Esophagus muscularis mucosa (tissue), 4 donors: ENCODE measurements around the gene EMP1. TPM values are rescaled to one million over a fixed set of nuclear protein-coding genes. Genes with fewer than 3 reads are reported as not detected.

Experiments used
- DNase-seq: peaks from one replicate; pipeline ENCODE4 v3.0.0-alpha.2; 2017; ENCODE audit errors: extremely low spot score
- H3K27ac ChIP-seq, 4 donors: fragments of 200-600 bp; sonication (generic); replicated peaks in 1 of 4; 1 replicate in 3 of 4; 2 replicates in 1 of 4; pipeline ENCODE4 v1.5.1; 2016 to 2019; ENCODE audit warnings: mild to moderate bottlenecking in 1 of 4
- H3K27me3 ChIP-seq, 4 donors: fragments of 200-600 bp; sonication (generic); one replicate each; pipeline versions ENCODE4 v1.5.1 to v1.6.0; 2016 to 2019
- H3K36me3 ChIP-seq, 4 donors: fragments of 200-600 bp; sonication (generic); one replicate each; pipeline ENCODE4 v1.5.1; 2016 to 2019
- H3K4me1 ChIP-seq, 4 donors: fragments of 200-600 bp; sonication (generic); one replicate each; pipeline ENCODE4 v1.5.1; 2016 to 2019
- H3K4me3 ChIP-seq, 4 donors: fragments of 200-600 bp; sonication (generic); 1 replicate in 2 of 4; 2 replicates in 2 of 4; pipeline ENCODE4 v1.5.1; 2016 to 2019; ENCODE audit warnings: mild to moderate bottlenecking in 4 of 4, moderate library complexity in 1 of 4
- H3K9me3 ChIP-seq, 4 donors: fragments of 200-600 bp; sonication (generic); 1 replicate in 3 of 4; 2 replicates in 1 of 4; pipeline ENCODE4 v1.5.1; 2016 to 2019
- EP300 ChIP-seq: sonication (generic); formaldehyde crosslinking; IDR thresholded peaks from one replicate; pipeline ENCODE4 v1.6.1; 2017; ENCODE audit warnings: antibody characterized with exemption
- POLR2A ChIP-seq: fragments of 450-650 bp; IDR thresholded peaks from one replicate; pipeline ENCODE4 v1.6.1; 2017; ENCODE audit warnings: antibody characterized with exemption, moderate library complexity, mild to moderate bottlenecking, low read depth
- POLR2AphosphoS5 ChIP-seq, 2 donors: sonication (generic); formaldehyde crosslinking; IDR thresholded peaks; one replicate each; pipeline ENCODE4 v1.6.1; 2017; ENCODE audit warnings: antibody characterized with exemption in 2 of 2
- WGBS: methylation state at CpG from one replicate; pipeline ENCODE4 v1.1.5; 2018; 5-methylcytosine and 5-hydroxymethylcytosine counted together
- intact Hi-C: fragments of 100-400 bp; cut with DNase I; formaldehyde crosslinking; loops from one replicate; pipeline ENCODE4 v1.15.1; 2023
- total RNA-seq, 4 donors: library from RNA; depleted of rRNA; stranded (reverse); fragments of >200 nt; gene quantifications; one replicate each; pipeline versions ENCODE4 v1.1.0 to v1.2.1, GENCODE V29; 2016
- TF ChIP-seq, protein P1 (sequence below), 3 experiments: fragments of 200-600 bp in 2 of 3; fragments of 450-650 bp in 1 of 3; sonication (generic) in 2 of 3; IDR thresholded peaks; one replicate each; pipeline ENCODE4 v1.5.1; 2017 to 2019; ENCODE audit warnings: antibody characterized with exemption in 3 of 3, mild to moderate bottlenecking in 2 of 3, moderate library complexity in 1 of 3

The EMP1 gene
- total RNA-seq, 4 donors from 2014 or later, result 42.8 to 425 (median 63.0) TPM

DNA sequence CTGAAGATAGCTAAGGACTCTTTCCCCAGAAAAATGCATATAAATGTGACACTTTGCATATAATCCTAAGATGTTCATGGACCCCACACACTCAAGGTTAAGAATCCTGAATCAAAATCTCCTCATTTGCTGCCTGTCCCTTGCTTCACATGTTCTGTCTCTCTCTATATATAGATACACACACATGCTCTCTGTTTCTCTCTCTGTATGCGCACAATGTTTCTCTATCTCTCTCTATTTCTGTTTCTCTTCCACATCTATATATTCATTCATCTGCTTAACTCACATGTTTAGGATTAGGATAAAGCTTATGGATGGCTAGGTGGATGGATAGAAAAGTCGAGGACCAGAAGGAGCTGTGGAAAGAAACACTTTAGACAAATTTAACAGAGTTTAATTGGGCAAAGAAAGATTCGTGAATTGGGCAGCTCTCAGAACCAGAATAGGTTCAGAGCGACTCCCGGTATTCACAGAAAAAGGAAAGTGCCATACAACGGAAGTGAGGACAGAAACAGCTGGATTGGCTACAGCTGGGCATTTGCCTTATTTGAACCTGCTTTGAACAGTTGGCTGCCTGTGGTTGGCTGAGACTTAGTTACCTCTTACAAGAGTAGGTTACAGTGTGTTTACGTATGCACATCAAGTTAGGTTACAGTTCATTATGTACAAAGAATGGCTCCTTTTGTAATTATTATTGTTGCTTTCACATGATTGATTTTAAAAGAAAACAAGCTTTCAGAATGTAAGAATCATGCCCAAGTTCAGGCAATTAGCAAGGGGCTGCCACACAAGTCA lies 57.6 kb downstream of the EMP1 start:
- intact Hi-C loops, result no loop called here
- TF ChIP-seq EP300 (no peak), POLR2A (no peak)
- TF ChIP-seq, protein P1, sequence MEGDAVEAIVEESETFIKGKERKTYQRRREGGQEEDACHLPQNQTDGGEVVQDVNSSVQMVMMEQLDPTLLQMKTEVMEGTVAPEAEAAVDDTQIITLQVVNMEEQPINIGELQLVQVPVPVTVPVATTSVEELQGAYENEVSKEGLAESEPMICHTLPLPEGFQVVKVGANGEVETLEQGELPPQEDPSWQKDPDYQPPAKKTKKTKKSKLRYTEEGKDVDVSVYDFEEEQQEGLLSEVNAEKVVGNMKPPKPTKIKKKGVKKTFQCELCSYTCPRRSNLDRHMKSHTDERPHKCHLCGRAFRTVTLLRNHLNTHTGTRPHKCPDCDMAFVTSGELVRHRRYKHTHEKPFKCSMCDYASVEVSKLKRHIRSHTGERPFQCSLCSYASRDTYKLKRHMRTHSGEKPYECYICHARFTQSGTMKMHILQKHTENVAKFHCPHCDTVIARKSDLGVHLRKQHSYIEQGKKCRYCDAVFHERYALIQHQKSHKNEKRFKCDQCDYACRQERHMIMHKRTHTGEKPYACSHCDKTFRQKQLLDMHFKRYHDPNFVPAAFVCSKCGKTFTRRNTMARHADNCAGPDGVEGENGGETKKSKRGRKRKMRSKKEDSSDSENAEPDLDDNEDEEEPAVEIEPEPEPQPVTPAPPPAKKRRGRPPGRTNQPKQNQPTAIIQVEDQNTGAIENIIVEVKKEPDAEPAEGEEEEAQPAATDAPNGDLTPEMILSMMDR (IDR thresholded peaks at IDR 0.05), result no peak
- Histone ChIP-seq H3K9me3 (no peaks in the 10 kb centered on the region), H3K36me3 (no peaks in the 10 kb centered on the region), H3K4me3 (no peak overlapping the region), H3K4me1 (peaks cover 4 to 11% (median 8%) of the 10 kb centered on the region in 4 donors), H3K27ac (no peak overlapping the region), H3K27me3 (no peaks in the 10 kb centered on the region)
- 77% methylated on average over 7 of the region's 7 CpGs for WGBS
- no peak for DNase-seq

DNA sequence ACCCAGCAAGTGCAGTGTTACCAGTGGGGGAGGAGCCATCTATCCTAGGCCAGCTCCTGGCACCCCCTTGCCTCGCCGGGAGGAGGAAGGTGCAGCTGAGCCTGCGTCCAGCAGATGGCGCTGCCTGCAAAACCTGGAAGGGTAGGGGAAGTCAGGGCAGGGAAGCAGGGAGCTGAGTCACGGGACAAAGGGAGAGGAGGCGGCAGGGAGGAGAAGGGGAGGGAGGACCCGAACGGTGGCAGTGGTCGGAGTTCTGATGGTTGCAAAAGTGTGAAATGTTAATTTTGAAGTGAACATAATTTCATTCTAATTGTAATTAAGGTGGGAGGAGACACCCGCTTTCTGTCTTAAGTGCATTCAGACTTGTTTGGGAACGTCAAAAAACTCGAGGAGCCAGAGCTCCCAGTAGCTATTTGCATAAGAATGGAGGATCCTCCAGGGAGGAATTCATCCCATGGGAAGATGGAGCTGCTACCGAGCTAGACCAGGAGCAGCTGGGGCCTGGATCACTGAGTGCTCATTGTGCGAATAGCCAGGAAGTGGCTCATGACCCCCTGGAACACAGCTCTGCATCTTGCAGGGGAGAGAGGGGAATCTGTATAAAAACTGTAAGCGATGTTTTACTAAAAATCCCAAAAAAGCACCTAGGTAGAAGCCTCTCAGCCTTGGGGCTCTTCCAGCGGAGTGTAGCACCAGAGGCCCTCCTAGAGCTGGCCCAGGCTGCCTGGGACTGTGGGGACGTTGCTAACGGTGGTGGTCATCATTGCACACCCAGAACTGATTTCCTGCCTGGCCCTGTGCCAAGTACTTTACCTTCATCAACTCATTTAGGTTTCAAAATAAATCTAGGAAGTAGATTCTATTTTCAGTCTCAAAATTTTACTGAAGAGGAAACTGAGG lies 59.5 kb downstream of the EMP1 start:
- peaks cover 4 to 11% (median 8%) of the 10 kb centered on the region in 4 donors for H3K4me1 ChIP-seq
- no peaks in the 10 kb centered on the region for H3K36me3 ChIP-seq
- H3K27ac ChIP-seq, result no peak overlapping the region
- H3K4me3 ChIP-seq, result peak overlapping the region; percentile 42 to 52 (median 46)
- DNase-seq, result peak; percentile 97
- no peaks in the 10 kb centered on the region for H3K27me3 ChIP-seq
- intact Hi-C loops, result loop anchor here (5.0 kb wide), 1 partner anchor 406 kb away; no protein-coding TSS in a partner anchor
- 21% methylated on average over 18 of the region's 18 CpGs for WGBS
- no peaks in the 10 kb centered on the region for H3K9me3 ChIP-seq
- TF ChIP-seq POLR2A (no peak), POLR2AphosphoS5 (IDR thresholded peaks at IDR 0.05) (peak in 1 of 2 donors; percentile 86), EP300 (no peak)
- TF ChIP-seq, protein P1 (IDR thresholded peaks at IDR 0.05), result peak in 2 of 3 experiments; percentile 92 to 97

- H3K4me1 ChIP-seq, result peaks cover 4 to 11% (median 8%) of the 10 kb centered on the region in 4 donors
- WGBS, result 98% methylated on average over 4 of the region's 4 CpGs
- no peak for DNase-seq
- no peak for TF ChIP-seq POLR2A
- TF ChIP-seq, protein P1 (IDR thresholded peaks at IDR 0.05), result no peak
- TF ChIP-seq EP300, result no peak
- TF ChIP-seq POLR2AphosphoS5 (IDR thresholded peaks at IDR 0.05), result no peak
- no peak overlapping the region for H3K4me3 ChIP-seq
- H3K27me3 ChIP-seq, result no peaks in the 10 kb centered on the region
- H3K9me3 ChIP-seq, result no peaks in the 10 kb centered on the region
- H3K36me3 ChIP-seq, result no peaks in the 10 kb centered on the region
- intact Hi-C loops, result loop anchor here (5.0 kb wide), 1 partner anchor 406 kb away; no protein-coding TSS in a partner anchor
- H3K27ac ChIP-seq, result no peak overlapping the region
Measured at GRCh38 chr12:13256692-13257045, 60.1 kb downstream of the EMP1 start.

DNA sequence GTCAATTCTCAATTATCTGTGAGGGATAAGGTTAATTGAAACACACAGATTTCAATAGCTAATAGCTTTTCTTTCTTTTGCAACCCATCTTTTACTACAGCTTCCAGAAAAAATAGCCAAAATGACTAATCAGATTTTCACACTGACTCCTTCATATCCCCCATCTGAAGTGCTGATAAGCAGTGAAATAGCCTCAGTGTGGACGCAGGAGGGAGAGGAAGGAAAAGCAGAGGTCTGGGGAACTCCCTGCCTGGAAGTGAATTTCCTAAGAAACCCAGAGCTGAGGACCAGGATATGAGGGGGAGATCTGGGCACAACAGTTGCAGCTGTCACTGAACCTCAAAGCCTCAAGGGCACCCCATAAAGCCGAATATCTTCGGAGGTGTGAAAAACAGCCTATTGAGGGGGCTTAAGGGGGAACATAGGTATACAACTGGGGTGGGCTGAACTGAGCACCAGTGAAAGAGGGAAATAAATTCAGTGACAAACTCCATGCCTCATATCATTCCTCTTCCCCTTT lies 60.9 kb downstream of the EMP1 start:
- DNase-seq, result no peak
- 65% methylated on average over 3 of the region's 3 CpGs for WGBS
- Histone ChIP-seq H3K9me3 (no peaks in the 10 kb centered on the region), H3K36me3 (no peaks in the 10 kb centered on the region), H3K4me3 (no peak overlapping the region), H3K27me3 (no peaks in the 10 kb centered on the region), H3K4me1 (peaks cover 4 to 11% (median 8%) of the 10 kb centered on the region in 4 donors), H3K27ac (no peak overlapping the region)
- intact Hi-C loops, result loop anchor here (5.0 kb wide), 1 partner anchor 405 kb away; no protein-coding TSS in a partner anchor
- TF ChIP-seq EP300 (no peak), POLR2AphosphoS5 (IDR thresholded peaks at IDR 0.05) (no peak), POLR2A (no peak)
